NCI-H526 treated with DMSO at 0.1 percent for 48 hours (cell line): ENCODE data around the gene DAB2.

ENCODE experiments used
- DNase-seq: peaks from one replicate; lab custom pipeline; 2025; lab: John Stamatoyannopoulos, UW

Gene DAB2

GRCh38 chr5:39424736-39425637 lies at the start of gene DAB2:
DAB2 (minus strand) TSS chr5:39424980; CDS start chr5:39394320, 30,660 bp downstream.
- peak; percentile 52 for DNase-seq

DNA sequence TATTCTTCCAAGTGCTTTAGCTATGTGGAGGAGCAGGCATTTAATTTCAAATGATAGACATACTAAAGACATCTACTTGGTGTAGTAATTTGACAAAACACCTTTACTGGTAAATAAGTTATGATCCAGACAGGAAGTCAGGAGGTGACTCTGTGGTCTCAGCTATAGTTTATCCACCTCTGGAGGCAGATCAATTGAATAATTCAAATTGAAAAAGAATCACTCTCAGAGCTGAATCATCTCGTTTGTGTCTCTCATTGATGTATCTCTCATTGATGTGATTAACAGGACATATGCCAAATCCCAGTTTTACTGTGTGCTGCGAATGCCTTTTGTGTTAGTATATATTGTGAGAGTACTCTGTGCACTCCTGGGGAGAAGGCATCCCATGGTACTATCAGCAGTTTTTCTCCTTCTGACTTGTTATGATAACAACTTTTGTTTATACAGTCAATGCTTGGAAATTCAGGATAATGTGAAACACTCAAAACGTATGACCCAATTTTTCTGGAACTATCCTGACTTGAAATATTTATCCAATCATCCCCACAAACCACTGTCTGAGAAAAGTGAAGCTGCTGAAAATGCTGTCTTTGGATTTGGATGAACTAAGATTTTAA lies 48.5 kb upstream of the DAB2 start:
- DNase-seq: no peak

- no peak for DNase-seq
These were observed 47.2 kb upstream of the DAB2 start for GRCh38 chr5:39471836-39472508.

DNA sequence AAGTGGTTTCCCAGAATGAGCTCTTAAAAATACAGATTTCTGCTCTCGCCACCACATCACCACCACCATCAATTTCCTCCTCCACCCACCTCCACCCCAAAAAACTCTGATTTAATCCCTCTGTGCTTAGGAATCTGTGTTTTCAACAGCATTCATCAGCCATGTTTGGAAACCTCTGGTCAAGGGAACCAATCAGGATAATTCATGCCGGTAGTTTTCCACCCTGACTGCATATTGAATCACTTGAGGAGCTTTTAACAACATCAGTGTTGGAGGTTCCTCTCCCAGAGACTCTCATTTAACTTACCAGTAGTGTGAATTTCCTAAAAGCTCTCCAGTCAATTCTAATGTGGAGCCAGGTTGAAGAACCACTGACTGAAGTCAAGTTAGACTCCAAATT lies 46.0 kb upstream of the DAB2 start:
- no peak for DNase-seq

DNA sequence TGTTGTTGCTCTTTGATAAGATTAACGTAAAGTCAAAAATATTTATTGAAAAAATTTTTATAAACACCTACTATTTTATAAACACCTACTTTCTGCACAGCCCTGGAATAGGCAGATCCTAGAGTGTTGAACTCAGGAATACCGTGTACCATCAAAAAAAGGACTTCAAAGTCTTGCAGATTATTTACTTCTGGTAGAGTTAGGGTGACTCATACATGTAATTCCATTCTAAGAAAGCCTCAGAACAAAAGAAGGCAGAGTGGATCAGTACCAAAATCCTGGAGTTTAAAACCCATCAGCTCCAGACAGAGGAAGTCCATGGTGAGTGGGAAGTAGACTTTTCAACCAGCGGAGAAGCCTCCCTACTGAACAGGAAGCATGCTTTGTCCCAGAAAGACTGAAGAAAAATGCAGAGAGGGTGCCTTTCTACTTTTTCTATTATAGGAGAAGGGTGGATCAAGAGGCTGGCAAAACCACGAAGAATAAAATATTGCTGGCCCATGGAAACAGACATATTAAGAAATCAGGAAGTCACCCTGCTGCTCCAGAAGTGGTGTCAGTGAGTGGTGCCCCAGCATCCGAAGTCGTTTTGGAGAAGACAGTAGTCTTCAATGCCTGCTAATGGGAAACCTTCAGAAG lies 45.1 kb upstream of the DAB2 start:
- no peak for DNase-seq

DNA sequence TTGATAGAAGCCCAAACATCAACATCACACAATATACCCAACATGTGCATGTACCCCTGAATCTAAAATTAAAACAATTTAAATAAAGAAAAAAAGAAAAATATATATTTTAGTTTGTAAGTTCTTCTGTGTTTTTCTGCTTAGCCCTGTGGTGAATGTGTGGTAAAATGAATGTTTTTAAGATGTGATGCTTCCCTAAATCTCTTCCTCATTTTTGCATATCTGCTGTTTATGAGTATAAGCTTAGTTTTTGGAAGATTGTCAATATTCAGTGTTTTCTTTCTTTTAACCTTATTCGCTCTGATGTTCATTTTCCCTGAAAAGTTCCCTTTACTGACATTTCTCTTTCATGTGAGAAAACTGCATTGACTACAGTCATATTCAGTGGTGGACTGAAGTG lies 44.4 kb upstream of the DAB2 start:
- DNase-seq: no peak

DNA sequence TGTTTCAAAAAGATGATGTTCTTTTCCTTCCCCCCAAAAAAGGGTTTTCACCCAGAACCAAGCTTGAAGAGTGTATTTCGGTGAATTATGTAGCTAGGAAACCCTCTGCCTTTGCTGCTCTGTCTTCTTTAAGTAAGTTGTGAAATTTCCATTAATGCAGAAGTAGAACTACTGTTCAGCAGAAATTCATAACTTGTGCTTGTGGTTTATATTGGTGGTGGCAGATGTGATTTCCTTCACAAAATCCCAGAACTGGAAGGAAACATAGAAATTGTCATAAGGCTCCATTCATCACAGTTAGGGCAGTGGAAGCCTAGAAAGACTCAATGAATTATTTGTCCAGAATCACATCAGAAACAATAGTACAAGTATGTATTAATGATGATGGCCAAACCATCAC lies 42.1 kb upstream of the DAB2 start:
- DNase-seq: no peak

DNA sequence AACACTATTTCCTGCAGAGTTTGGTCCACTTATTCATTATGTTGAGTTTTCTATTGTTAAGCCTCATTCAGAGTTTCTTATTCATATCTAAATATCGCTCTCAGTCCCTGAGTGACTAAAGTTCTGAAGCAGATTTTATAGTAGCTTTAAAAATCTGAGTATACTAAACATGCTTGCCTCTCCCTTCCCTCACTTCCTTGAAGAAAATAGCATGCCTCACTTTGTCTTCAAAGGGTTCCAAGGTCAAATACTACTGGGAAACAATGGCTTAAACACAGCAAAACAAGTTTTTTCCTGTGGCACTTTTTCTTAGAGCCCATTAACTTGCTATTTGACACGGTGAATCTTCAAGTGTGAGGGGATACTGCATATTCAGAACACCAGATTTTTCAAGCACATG lies 41.1 kb upstream of the DAB2 start:
- DNase-seq: no peak

DNA sequence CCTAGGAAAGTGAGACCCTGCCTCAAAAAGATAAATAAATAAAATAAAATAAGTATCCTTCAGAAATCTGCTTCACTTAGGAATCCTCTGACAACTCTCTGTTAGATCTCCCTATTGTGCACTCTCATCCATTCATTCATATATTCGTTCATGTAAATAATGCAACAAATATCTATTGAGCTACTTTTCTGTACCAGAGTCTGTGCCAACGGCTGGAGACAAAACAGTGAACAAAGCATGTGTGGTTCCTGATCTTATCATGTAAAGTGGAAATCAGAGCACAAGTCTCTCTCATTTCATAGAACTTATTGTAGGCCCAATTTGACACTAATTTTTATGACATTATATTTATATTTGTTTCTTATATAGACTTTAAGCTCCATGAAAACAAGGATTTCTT lies 40.3 kb upstream of the DAB2 start:
- DNase-seq: no peak

GRCh38 chr5:39464088-39464487 lies 39.3 kb upstream of the DAB2 start:
- peak; percentile 65 for DNase-seq

- no peak for DNase-seq
These were observed 37.4 kb upstream of the DAB2 start for GRCh38 chr5:39462211-39462610.

DNA sequence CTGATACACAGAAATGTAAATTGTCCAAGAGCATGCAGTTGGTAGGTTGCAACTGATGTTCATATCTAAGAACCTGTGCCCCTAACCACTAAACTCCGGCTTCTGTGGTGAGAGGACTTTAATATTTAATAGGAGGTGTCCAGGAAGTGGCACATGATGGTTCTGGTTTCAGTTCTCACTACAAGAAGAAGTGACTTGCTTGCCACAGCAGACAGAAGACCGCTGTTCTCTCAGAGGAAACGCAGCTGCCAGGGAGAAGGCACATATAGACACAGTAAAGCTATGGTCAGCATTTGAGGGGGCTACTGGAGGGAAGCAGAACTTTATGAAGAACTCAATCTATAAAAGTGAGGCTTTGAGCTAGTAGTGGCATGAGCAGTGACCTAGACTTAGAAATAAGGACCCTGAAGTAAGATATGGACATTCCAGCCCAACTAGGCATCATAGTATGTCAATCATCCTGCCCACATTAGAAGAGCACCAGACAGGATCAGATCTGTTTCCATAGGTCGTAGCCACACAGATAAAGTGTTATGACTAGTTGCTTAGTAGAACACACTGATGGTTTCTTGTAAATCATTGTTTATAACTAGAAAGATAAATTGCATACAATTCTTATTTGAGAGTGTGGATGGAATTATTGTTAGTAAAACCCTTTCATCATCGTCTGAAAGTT lies 36.4 kb upstream of the DAB2 start:
- no peak for DNase-seq

- no peak for DNase-seq
These were observed 35.1 kb upstream of the DAB2 start for GRCh38 chr5:39459907-39460306.

GRCh38 chr5:39459071-39459470 lies 34.3 kb upstream of the DAB2 start:
- DNase-seq: no peak

DNA sequence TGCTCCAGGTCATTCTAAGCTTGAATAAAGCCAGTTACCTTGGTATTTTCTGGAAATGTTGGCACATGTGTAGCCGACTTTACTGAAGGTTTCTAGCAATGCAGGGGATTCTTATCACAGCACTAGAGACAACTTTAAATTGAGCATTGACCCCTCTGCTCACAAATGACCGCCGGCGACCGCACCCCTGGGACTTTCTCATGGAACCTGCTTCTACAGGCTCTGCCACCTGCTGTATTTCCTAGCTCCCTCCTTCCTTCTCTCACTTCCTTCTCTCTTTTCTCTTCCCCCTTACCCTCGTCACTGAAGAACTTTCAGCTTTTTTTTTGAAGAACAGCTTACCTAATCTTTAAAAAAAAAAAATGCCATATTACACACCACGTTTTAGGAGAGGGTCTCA lies 30.9 kb upstream of the DAB2 start:
- no peak for DNase-seq

DNA sequence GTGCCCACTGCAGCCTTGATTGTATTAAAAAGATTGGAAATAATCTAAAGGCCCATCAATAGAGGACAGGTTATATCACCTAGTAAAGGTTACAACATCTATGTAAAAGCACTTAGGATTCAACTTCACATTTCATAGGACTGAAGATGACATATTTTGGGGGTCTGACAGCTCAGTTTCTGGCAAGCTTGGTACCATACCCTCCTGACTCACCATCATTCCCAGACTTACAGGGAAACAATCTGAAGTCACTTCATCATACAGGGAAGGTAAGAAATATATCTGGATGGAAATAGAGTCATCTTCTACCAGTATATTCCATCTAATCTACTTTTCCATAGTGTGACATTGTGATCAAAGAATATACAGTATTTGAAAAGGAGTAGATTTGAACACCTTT lies 28.8 kb upstream of the DAB2 start:
- DNase-seq: no peak

DNA sequence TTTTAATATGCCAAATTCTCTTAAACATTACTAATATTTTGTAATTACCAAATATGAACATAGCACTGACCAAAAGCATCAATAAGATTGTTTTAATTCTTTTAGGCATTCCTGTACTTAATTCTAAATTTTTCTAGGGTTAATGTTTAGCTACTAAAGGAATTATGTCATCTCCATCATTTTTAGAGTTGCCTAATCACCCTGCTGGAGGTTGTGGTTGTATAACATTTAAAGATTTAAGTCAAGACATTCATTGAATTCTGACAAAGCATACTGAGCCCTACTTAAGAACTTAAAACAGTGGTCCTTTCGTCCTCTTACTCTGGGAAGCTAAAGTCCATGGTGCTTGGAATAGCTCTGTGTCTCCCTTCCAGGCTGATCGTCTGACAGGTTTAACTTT lies 28.1 kb upstream of the DAB2 start:
- DNase-seq: no peak

DNA sequence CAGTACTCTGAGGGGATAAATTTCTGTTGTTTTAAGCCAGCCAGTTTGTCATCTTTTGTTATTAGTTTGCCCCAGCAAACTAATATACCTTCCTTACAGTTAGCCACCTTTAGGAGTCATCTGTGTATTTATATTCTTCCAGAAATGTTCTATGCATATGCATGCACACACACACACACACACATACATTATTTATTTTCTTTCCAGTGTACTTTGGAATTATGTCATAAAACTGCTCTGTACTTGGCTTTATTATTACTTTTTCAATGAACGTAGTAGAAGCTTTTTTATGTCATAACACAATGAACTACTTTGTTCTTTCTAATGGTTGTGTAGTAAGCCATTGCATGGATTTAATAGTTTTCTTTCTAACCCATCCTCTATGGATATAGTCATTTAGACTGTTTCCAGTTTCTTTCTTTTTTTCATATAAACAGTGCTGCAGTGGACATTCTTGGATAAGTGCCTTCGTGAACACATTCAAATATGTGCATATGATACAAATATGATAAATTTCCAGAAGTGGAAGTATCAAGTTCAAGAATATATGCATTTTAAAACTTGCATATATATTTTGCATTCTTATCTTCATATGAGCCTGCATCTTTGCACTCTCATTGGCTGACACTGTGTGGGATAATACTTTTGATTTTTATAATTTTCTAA lies 26.6 kb upstream of the DAB2 start:
- peak; percentile 56 for DNase-seq

DNA sequence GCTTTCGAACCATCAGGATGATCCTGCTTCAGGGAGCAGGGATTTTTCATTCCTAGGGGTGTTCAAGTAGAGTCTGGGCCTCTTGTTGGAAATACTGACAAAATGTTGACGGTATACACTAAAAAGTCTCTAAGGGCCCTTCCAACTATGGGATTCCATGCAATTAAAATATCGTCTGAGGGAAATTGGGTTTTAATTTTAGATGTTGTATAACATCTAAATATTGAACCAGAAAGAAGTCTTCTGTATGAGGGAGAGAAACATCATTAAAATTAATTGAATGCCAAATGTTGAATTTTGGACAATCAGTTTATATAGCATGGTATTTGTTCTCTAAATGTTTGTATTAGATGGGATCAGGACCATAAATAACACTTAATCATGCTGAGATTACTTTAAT lies 25.7 kb upstream of the DAB2 start:
- no peak for DNase-seq

DNA sequence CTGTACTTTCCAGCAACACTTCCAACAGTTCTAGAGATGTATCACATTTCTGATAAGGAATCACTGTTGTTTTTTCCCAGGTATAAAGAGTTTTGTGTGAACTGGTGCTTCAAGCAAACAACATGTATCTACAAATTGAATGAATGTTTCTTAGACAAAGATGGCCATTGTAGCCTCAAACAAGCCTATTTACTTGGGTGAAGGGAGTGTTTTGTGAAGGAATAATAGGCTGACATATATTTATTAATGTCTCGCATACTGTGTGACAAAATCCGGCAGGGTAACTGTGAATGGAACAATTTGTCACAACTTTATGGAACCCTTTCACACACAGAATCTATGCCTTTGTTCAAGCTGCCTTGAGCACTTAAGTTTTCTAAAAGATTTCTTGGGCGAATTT lies 24.8 kb upstream of the DAB2 start:
- DNase-seq: no peak

GRCh38 chr5:39448506-39449128 lies 23.8 kb upstream of the DAB2 start:
- DNase-seq: no peak
